H1 (cell line): ENCODE measurements around the gene IAH1. TPM values are rescaled to one million over a fixed set of nuclear protein-coding genes. Genes with fewer than 3 reads are reported as not detected.

Source experiments
- CTCF ChIA-PET: fragments of 300-600 bp; sonication (Branson Sonifier 250); formaldehyde crosslinking; loops from one replicate; lab custom pipeline; 2021; ENCODE audit not compliant: partially characterized antibody; lab: Charles Lee
- POLR2A ChIA-PET: fragments of 300-600 bp; sonication (Branson Sonifier 250); formaldehyde crosslinking; loops from one replicate; lab custom pipeline; 2021; ENCODE audit warnings: inconsistent platforms; ENCODE audit not compliant: partially characterized antibody; lab: Charles Lee
- DNase-seq, 2 experiments: peaks; one replicate each; pipeline versions ENCODE4 v3.0.0 to v3.0.0-alpha.2; 2010 to 2022; ENCODE audit warnings: low spot score in 2 of 2, low read depth in 1 of 2, mixed read lengths in 1 of 2
- FAIRE-seq: peaks from 2 replicates; lab custom pipeline; 2011; peaks lifted over from hg19 to GRCh38; lab: Jason Lieb, UNC
- H2AFZ ChIP-seq: 2 replicates; pipeline ENCODE4 v1.8.1; 2012; ENCODE audit warnings: low read length, inconsistent platforms
- H2AK5ac ChIP-seq: 2 replicates; pipeline ENCODE4 v1.6.1; 2013; ENCODE audit warnings: low read depth, low read length
- H2BK120ac ChIP-seq: replicated peaks from 2 replicates; pipeline ENCODE3; 2013; ENCODE audit warnings: low read depth, low read length, inconsistent platforms
- H2BK12ac ChIP-seq: 2 replicates; pipeline ENCODE4 v1.6.1; 2013; ENCODE audit warnings: low read depth, low read length
- H2BK15ac ChIP-seq: 2 replicates; pipeline ENCODE4 v1.6.1; 2013; ENCODE audit warnings: low read length
- H2BK20ac ChIP-seq: 2 replicates; pipeline ENCODE4 v1.6.1; 2013; ENCODE audit warnings: low read length
- H2BK5ac ChIP-seq: 2 replicates; pipeline ENCODE4 v1.6.1; 2013; ENCODE audit warnings: low read depth, low read length
- H3K14ac ChIP-seq: 2 replicates; pipeline ENCODE4 v1.6.1; 2013; ENCODE audit warnings: inconsistent platforms; ENCODE audit not compliant: insufficient read length
- H3K18ac ChIP-seq: 2 replicates; pipeline ENCODE4 v1.6.1; 2013; ENCODE audit warnings: low read length; ENCODE audit errors: extremely low read depth
- H3K23ac ChIP-seq: 2 replicates; pipeline ENCODE4 v1.6.1; 2013; ENCODE audit warnings: inconsistent platforms; ENCODE audit not compliant: insufficient read length
- H3K23me2 ChIP-seq: 2 replicates; pipeline ENCODE4 v1.6.1; 2013; ENCODE audit warnings: low read depth, low read length
- H3K27ac ChIP-seq: 2 replicates; pipeline ENCODE4 v1.6.1; 2011; ENCODE audit warnings: low read depth, low read length, inconsistent platforms
- H3K27me3 ChIP-seq, 4 experiments: replicated peaks in 1 of 4; 1 replicate in 1 of 4; 2 replicates in 3 of 4; pipeline versions ENCODE4 v1.6.1 to v1.8.1; 2011 to 2013; ENCODE audit warnings: low read length in 3 of 4, mild to moderate bottlenecking in 3 of 4, inconsistent platforms in 2 of 4, mixed read lengths in 2 of 4, moderate library complexity in 1 of 4; ENCODE audit not compliant: control insufficient read depth in 3 of 4, insufficient read depth in 3 of 4; ENCODE audit errors: extremely low read depth in 1 of 4
- H3K36me3 ChIP-seq, 4 experiments: 2 replicates each; pipeline versions ENCODE4 v1.6.1 to v1.8.1; 2011 to 2013; ENCODE audit warnings: mild to moderate bottlenecking in 4 of 4, low read length in 3 of 4, moderate library complexity in 2 of 4, control low read depth in 1 of 4, inconsistent platforms in 1 of 4; ENCODE audit not compliant: insufficient read depth in 4 of 4, control insufficient read depth in 2 of 4
- H3K4ac ChIP-seq: replicated peaks from 2 replicates; pipeline ENCODE3; 2013; ENCODE audit warnings: low read length, low read depth, mixed read lengths, inconsistent platforms; ENCODE audit not compliant: insufficient read length
- H3K4me1 ChIP-seq, 4 experiments: replicated peaks in 1 of 4; 1 replicate in 1 of 4; 2 replicates in 3 of 4; pipeline versions ENCODE4 v1.6.1 to v1.8.1; 2011 to 2013; ENCODE audit warnings: low read length in 3 of 4, inconsistent platforms in 2 of 4, mixed read lengths in 1 of 4; ENCODE audit not compliant: insufficient read depth in 4 of 4, control insufficient read depth in 3 of 4
- H3K4me2 ChIP-seq, 2 experiments: 2 replicates each; pipeline versions ENCODE4 v1.6.1 to v1.8.1; 2011 to 2013; ENCODE audit warnings: low read depth in 2 of 2, low read length in 2 of 2, control low read depth in 1 of 2, inconsistent platforms in 1 of 2, mild to moderate bottlenecking in 1 of 2; ENCODE audit not compliant: insufficient read depth in 1 of 2
- H3K4me3 ChIP-seq, 4 experiments: fragments of 200-600, 300-600 bp in 1 of 4; sonication (generic), shearing (Covaris generic), sonication (Bioruptor Twin) in 1 of 4; 2 replicates each; pipeline versions ENCODE4 v1.5.1 to v1.8.1; 2011 to 2016; ENCODE audit warnings: low read length in 4 of 4, low read depth in 3 of 4, control low read depth in 2 of 4, inconsistent platforms in 2 of 4, mild to moderate bottlenecking in 2 of 4, mixed read lengths in 1 of 4, moderate library complexity in 1 of 4; ENCODE audit not compliant: insufficient read depth in 2 of 4; ENCODE audit errors: extremely low read depth in 1 of 4
- H3K56ac ChIP-seq: replicated peaks from 2 replicates; pipeline ENCODE3; 2013; ENCODE audit warnings: low read depth, mild to moderate bottlenecking, mixed read lengths, low read length, inconsistent platforms; ENCODE audit not compliant: insufficient read length
- H3K79me1 ChIP-seq: 2 replicates; pipeline ENCODE4 v1.6.1; 2013; ENCODE audit warnings: low read depth, low read length, control low read depth
- H3K79me2 ChIP-seq, 2 experiments: 2 replicates each; pipeline versions ENCODE4 v1.6.1 to v1.8.1; 2012 to 2013; ENCODE audit warnings: low read length in 2 of 2, mild to moderate bottlenecking in 2 of 2, inconsistent platforms in 1 of 2; ENCODE audit not compliant: insufficient read depth in 2 of 2, control insufficient read depth in 1 of 2
- H3K9ac ChIP-seq, 4 experiments: replicated peaks in 1 of 4; 1 replicate in 1 of 4; 2 replicates in 3 of 4; pipeline versions ENCODE4 v1.6.1 to v1.8.1; 2011 to 2013; ENCODE audit warnings: low read depth in 3 of 4, low read length in 3 of 4, control low read depth in 2 of 4, mild to moderate bottlenecking in 2 of 4, moderate library complexity in 2 of 4, inconsistent platforms in 1 of 4; ENCODE audit errors: extremely low read depth in 1 of 4
- H3K9me3 ChIP-seq, 2 experiments: 2 replicates each; pipeline versions ENCODE4 v1.6.1 to v1.8.1; 2012 to 2013; ENCODE audit warnings: mild to moderate bottlenecking in 2 of 2, moderate library complexity in 2 of 2, control low read depth in 1 of 2, inconsistent platforms in 1 of 2, low read depth in 1 of 2, low read length in 1 of 2, mixed read lengths in 1 of 2; ENCODE audit not compliant: insufficient read depth in 2 of 2
- H4K20me1 ChIP-seq, 2 experiments: replicated peaks in 1 of 2; 2 replicates each; pipeline versions ENCODE3 to v1.8.1; 2011 to 2013; ENCODE audit warnings: inconsistent platforms in 2 of 2, low read length in 2 of 2, mild to moderate bottlenecking in 1 of 2; ENCODE audit not compliant: insufficient read depth in 2 of 2, control insufficient read depth in 1 of 2
- H4K5ac ChIP-seq: 2 replicates; pipeline ENCODE4 v1.6.1; 2013; ENCODE audit warnings: low read length, low read depth, mixed read lengths, inconsistent platforms; ENCODE audit not compliant: insufficient read length
- H4K8ac ChIP-seq: 2 replicates; pipeline ENCODE4 v1.8.0; 2013; ENCODE audit warnings: mild to moderate bottlenecking, moderate library complexity, low read length, inconsistent platforms; ENCODE audit not compliant: insufficient read depth; ENCODE audit errors: extremely low read depth
- H4K91ac ChIP-seq: replicated peaks from 2 replicates; pipeline ENCODE3; 2013; ENCODE audit warnings: low read length, mixed read lengths, inconsistent platforms; ENCODE audit not compliant: insufficient read length
- CBX5 ChIP-seq: fragments of 300-800, 300-1000 bp; sonication (generic); IDR thresholded peaks from 2 replicates; pipeline ENCODE4 v1.7.1; 2016; ENCODE audit warnings: antibody characterized with exemption, low read length, low read depth
- CBX8 ChIP-seq: fragments of 300-800, 300-1000 bp; sonication (generic); IDR thresholded peaks from 2 replicates; pipeline ENCODE4 v1.7.1; 2016; ENCODE audit warnings: low read depth, low read length, borderline replicate concordance
- CEBPB ChIP-seq: IDR thresholded peaks from 2 replicates; pipeline ENCODE4 v1.6.1; 2012; ENCODE audit warnings: low read depth, low read length
- CHD1 ChIP-seq: IDR thresholded peaks from 2 replicates; pipeline ENCODE4 v1.6.1; 2012; ENCODE audit warnings: low read depth, low read length, improper control_type of control experiment
- CREB1 ChIP-seq: IDR thresholded peaks from 2 replicates; pipeline ENCODE4 v1.6.1; 2012; ENCODE audit warnings: inconsistent platforms
- EP300 ChIP-seq, 2 experiments: IDR thresholded peaks; 1 replicate in 1 of 2; 2 replicates in 1 of 2; pipeline ENCODE4 v1.6.1; 2011 to 2012; ENCODE audit warnings: low read depth in 2 of 2, low read length in 2 of 2, mild to moderate bottlenecking in 2 of 2, borderline replicate concordance in 1 of 2, inconsistent platforms in 1 of 2, moderate library complexity in 1 of 2
- GTF2F1 ChIP-seq: IDR thresholded peaks from 2 replicates; pipeline ENCODE4 v1.6.1; 2012; ENCODE audit warnings: low read depth, low read length, improper control_type of control experiment, borderline replicate concordance
- KDM1A ChIP-seq: fragments of 200-600, 300-600 bp; sonication (generic); IDR thresholded peaks from 2 replicates; pipeline ENCODE4 v1.7.1; 2016; ENCODE audit warnings: mild to moderate bottlenecking, low read length, borderline replicate concordance
- POLR2AphosphoS5 ChIP-seq: IDR thresholded peaks from 2 replicates; pipeline ENCODE4 v1.6.1; 2011; ENCODE audit warnings: low read depth, low read length
- POU5F1 ChIP-seq: IDR thresholded peaks from 2 replicates; pipeline ENCODE4 v1.6.1; 2011; ENCODE audit warnings: low read depth, mild to moderate bottlenecking, low read length, moderate library complexity
- RNF2 ChIP-seq: fragments of 200-900, 300-1000 bp; sonication (generic); IDR thresholded peaks from 2 replicates; pipeline ENCODE4 v1.7.1; 2016; ENCODE audit warnings: borderline replicate concordance, low read depth, mild to moderate bottlenecking, antibody characterized with exemption, low read length; ENCODE audit not compliant: poor library complexity, severe bottlenecking; ENCODE audit errors: missing control alignments
- RXRA ChIP-seq: IDR thresholded peaks from 2 replicates; pipeline ENCODE4 v1.6.1; 2011; ENCODE audit warnings: low read depth, mild to moderate bottlenecking, low read length, moderate library complexity; ENCODE audit not compliant: insufficient read depth
- SP4 ChIP-seq: IDR thresholded peaks from 2 replicates; pipeline ENCODE4 v1.6.1; 2012; ENCODE audit warnings: low read length, inconsistent platforms
- TAF1 ChIP-seq: IDR thresholded peaks from 2 replicates; pipeline ENCODE4 v1.6.1; 2011; ENCODE audit warnings: mild to moderate bottlenecking, low read depth, low read length
- polyA plus RNA-seq, 7 experiments: library from polyadenylated mRNA; depleted of rRNA in 3 of 7; stranded (reverse) in 5 of 7; unstranded in 2 of 7; fragments of >200 nt in 5 of 7; fragments of 200-250 nt in 2 of 7; gene quantifications; 1 replicate in 5 of 7; 2 replicates in 1 of 7; 4 replicates in 1 of 7; pipeline versions ENCODE4 v1.2.1 to v1.2.3, GENCODE V29; 2011 to 2013; ENCODE audit warnings: missing spikeins in 2 of 7, mixed read lengths in 2 of 7
- total RNA-seq: library from RNA; stranded (reverse); fragmentation: NEBNext Ultra II Directional; extraction: Animal tissue kit (Norgen Biotek cat#: 25700); gene quantifications from 2 replicates; pipeline ENCODE4 v1.2.1, GENCODE V29; 2021
- TF ChIP-seq, protein P1 (sequence below): IDR thresholded peaks from 2 replicates; pipeline ENCODE4 v1.6.1; 2011; ENCODE audit warnings: low read depth, mild to moderate bottlenecking, low read length; ENCODE audit not compliant: insufficient read depth

IAH1 gene
- total and polyA plus RNA-seq, 2 of the 8 experiments (the other 6 are each of a cell fraction or from before 2014, with no cell fraction given) = 15.1 to 21.5 TPM

DNA sequence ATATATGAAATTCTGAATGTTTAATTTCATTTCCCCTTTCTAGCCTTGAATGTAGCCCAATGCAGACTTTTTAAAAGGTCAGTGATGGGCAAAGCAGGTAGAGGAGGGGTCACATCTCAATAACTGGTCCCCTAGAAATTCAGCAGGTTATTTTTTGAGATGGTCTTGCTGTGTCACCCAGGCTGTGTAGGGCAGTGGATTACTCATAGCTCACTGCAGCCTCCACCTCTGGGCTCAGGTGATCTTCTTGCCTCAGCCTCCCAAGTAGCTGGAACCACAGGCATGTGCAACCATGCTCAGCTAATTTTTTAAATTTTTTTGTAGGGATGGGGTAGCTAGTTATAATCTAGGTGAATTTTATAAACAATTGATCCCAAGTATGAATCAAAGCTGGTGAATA is 8.8 kb downstream of the IAH1 start:
- ChIA-PET CTCF (interaction anchor here (0.6 to 0.9 kb wide), 3 partner anchors 11 to 286 kb away, joined by 3 to 4 read pairs (median 3); no protein-coding TSS in a partner anchor), POLR2A (interaction anchor here (2.0 to 2.3 kb wide), 3 partner anchors 10 to 147 kb away, joined by 4 to 7 read pairs (median 5); partner anchors contain the start of genes IAH1 and YWHAQ)
- no peak overlapping the region for H2BK120ac ChIP-seq
- H2BK20ac ChIP-seq = no peak overlapping the region
- peaks cover 0 to 2% of the 10 kb centered on the region in 2 experiments for H4K20me1 ChIP-seq
- no peak overlapping the region for H3K18ac ChIP-seq
- no peak overlapping the region for H2AK5ac ChIP-seq
- H3K56ac ChIP-seq = no peak overlapping the region
- H4K91ac ChIP-seq = no peak overlapping the region
- no peak overlapping the region for H2BK12ac ChIP-seq
- TF ChIP-seq SP4 (no peak), RXRA (no peak), CEBPB (no peak), GTF2F1 (no peak), KDM1A (no peak), CBX5 (no peak), POLR2AphosphoS5 (no peak), POU5F1 (no peak), CHD1 (no peak), CBX8 (no peak), CREB1 (no peak), RNF2 (no peak), TAF1 (no peak), EP300 (IDR thresholded peaks at IDR 0.05; ENCODE audit: borderline replicate concordance in 1 of 2, low read depth in 2 of 2, low read length in 2 of 2) (no peak)
- TF ChIP-seq, protein P1, sequence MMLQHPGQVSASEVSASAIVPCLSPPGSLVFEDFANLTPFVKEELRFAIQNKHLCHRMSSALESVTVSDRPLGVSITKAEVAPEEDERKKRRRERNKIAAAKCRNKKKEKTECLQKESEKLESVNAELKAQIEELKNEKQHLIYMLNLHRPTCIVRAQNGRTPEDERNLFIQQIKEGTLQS = no peak
- no peaks in the 10 kb centered on the region for H3K27me3 ChIP-seq
- no peak overlapping the region for H3K23ac ChIP-seq
- H3K36me3 ChIP-seq = peaks cover 3 to 24% (median 14%) of the 10 kb centered on the region in 4 experiments
- no peaks in the 10 kb centered on the region for H3K79me2 ChIP-seq
- H3K79me1 ChIP-seq = no peaks in the 10 kb centered on the region
- no peak overlapping the region for H3K4me2 ChIP-seq
- H3K23me2 ChIP-seq = no peaks in the 10 kb centered on the region
- no peak overlapping the region for H3K4me3 ChIP-seq
- H2BK15ac ChIP-seq = no peak overlapping the region
- H3K27ac ChIP-seq = no peak overlapping the region
- H2BK5ac ChIP-seq = no peak overlapping the region
- H3K4me1 ChIP-seq = no peaks in the 10 kb centered on the region
- FAIRE-seq = no peak
- no peak overlapping the region for H4K5ac ChIP-seq
- no peak overlapping the region for H3K14ac ChIP-seq
- no peak overlapping the region for H3K4ac ChIP-seq
- no peak overlapping the region for H4K8ac ChIP-seq
- H3K9me3 ChIP-seq = no peaks in the 10 kb centered on the region
- no peak overlapping the region for H3K9ac ChIP-seq
- no peak for DNase-seq
- H2AFZ ChIP-seq = no peak overlapping the region
